ENCODE measurements around the gene GIGYF1.

Gene GIGYF1

GRCh38 chr7:100641860-100642533, 52.1 kb downstream of the GIGYF1 start:
- no peak overlapping the region for H3K4me3 ChIP-seq (ENCODE audit: low read depth, low read length)
- no peak for TF ChIP-seq CTCF (IDR thresholded peaks at IDR 0.05; ENCODE audit: low read depth, low read length)

- no peak within 1 kb of the TSS for H3K4me3 ChIP-seq (ENCODE audit: low read depth, low read length)
- TF ChIP-seq CTCF (IDR thresholded peaks at IDR 0.05; ENCODE audit: low read depth, low read length), result no peak
Measured at GRCh38 chr7:100641463-100641859, 52.6 kb downstream of the GIGYF1 start, which contains the start of gene TFR2. TFR2 (minus strand) TSS chr7:100641552; CDS start chr7:100641509, 43 bp downstream.

- no peak for TF ChIP-seq CTCF (IDR thresholded peaks at IDR 0.05; ENCODE audit: low read depth, low read length)
- H3K4me3 ChIP-seq (ENCODE audit: low read depth, low read length), result no peak overlapping the region
Measured at GRCh38 chr7:100640517-100641440, 53.3 kb downstream of the GIGYF1 start.

- no peak overlapping the region for H3K4me3 ChIP-seq (ENCODE audit: low read depth, low read length)
- no peak for TF ChIP-seq CTCF (IDR thresholded peaks at IDR 0.05; ENCODE audit: low read depth, low read length)
Measured at GRCh38 chr7:100639995-100640516, 54.0 kb downstream of the GIGYF1 start.

GRCh38 chr7:100632951-100633717, 60.9 kb downstream of the GIGYF1 start:
- TF ChIP-seq CTCF (IDR thresholded peaks at IDR 0.05; ENCODE audit: low read depth, low read length), result no peak
- H3K4me3 ChIP-seq (ENCODE audit: low read depth, low read length), result peak overlapping the region; percentile 41

GRCh38 chr7:100630066-100630465, 64.0 kb downstream of the GIGYF1 start:
- no peak for TF ChIP-seq CTCF (IDR thresholded peaks at IDR 0.05; ENCODE audit: low read depth, low read length)
- no peak overlapping the region for H3K4me3 ChIP-seq (ENCODE audit: low read depth, low read length)

All from WI38 (cell line).